Heart right ventricle (tissue), 16 donors: ENCODE measurements around the gene DISC1. TPM values are rescaled to one million over a fixed set of nuclear protein-coding genes. Genes with fewer than 3 reads are reported as not detected.

Experiments
- ATAC-seq, 8 donors: fragments of 200-7000 bp; cut with Tn5 transposase; one replicate each; pipeline ENCODE4 v1.9.1; 2020; ENCODE audit warnings: mild to moderate bottlenecking in 8 of 8, moderate library complexity in 8 of 8, moderate number of reproducible peaks in 1 of 8
- DNase-seq, 2 donors: peaks; one replicate each; pipeline ENCODE4 v3.0.0-alpha.2; 2020
- H3K27ac ChIP-seq, 10 donors: fragments of 200-600 bp; sonication (generic) in 2 of 10; one replicate each; pipeline versions ENCODE4 v1.5.0 to v1.8.0; 2020 to 2022; ENCODE audit warnings: mild to moderate bottlenecking in 3 of 10
- H3K27me3 ChIP-seq, 7 donors: fragments of 200-600 bp; one replicate each; pipeline ENCODE4 v1.8.0; 2021 to 2022; ENCODE audit warnings: mild to moderate bottlenecking in 2 of 7
- H3K36me3 ChIP-seq, 9 donors: fragments of 200-600 bp; sonication (generic) in 1 of 9; one replicate each; pipeline versions ENCODE4 v1.5.0 to v1.8.0; 2020 to 2022; ENCODE audit warnings: mild to moderate bottlenecking in 2 of 9
- H3K4me1 ChIP-seq, 9 donors: fragments of 200-600 bp; sonication (generic) in 1 of 9; one replicate each; pipeline versions ENCODE4 v1.5.0 to v1.8.0; 2020 to 2022; ENCODE audit warnings: mild to moderate bottlenecking in 4 of 9
- H3K4me3 ChIP-seq, 10 donors: fragments of 200-600 bp; sonication (generic) in 2 of 10; one replicate each; pipeline versions ENCODE4 v1.5.0 to v1.8.0; 2020 to 2022; ENCODE audit warnings: mild to moderate bottlenecking in 7 of 10, moderate library complexity in 2 of 10
- H3K9me3 ChIP-seq, 11 donors: fragments of 200-600 bp in 10 of 11; sonication (generic) in 2 of 11; one replicate each; pipeline versions ENCODE4 v1.5.0 to v1.8.0; 2013 to 2022; ENCODE audit warnings: mild to moderate bottlenecking in 2 of 11, control low read depth in 1 of 11, moderate library complexity in 1 of 11
- WGBS, 2 donors: extraction: QIAGEN DNeasy Blood & Tissue Kit; methylation state at CpG; one replicate each; pipeline ENCODE4 v1.1.7; 2013; ENCODE audit warnings: inconsistent platforms in 1 of 2; 5-methylcytosine and 5-hydroxymethylcytosine counted together
- intact Hi-C, 10 donors: fragments of 100-400 bp; cut with DNase I; formaldehyde crosslinking; loops; one replicate each; pipeline versions ENCODE4 v1.11.1 to v1.14.2; 2022
- polyA plus RNA-seq, 2 donors: library from polyadenylated mRNA; stranded (reverse); fragments of 200-250 nt; gene quantifications; one replicate each; pipeline ENCODE4 v1.2.3, GENCODE V29; 2013
- total RNA-seq, 10 donors: library from RNA; stranded (reverse); fragmentation: NEBNext Ultra II Directional in 3 of 10; extraction: Animal tissue kit (Norgen Biotek cat#: 25700) in 3 of 10; gene quantifications; one replicate each; pipeline versions ENCODE4 v1.2.1 to v1.2.4, GENCODE V29; 2021 to 2023
- TF ChIP-seq, protein P1 (sequence below), 9 donors: fragments of 200-600 bp; sonication (generic) in 2 of 9; IDR thresholded peaks; one replicate each; pipeline versions ENCODE4 v1.5.0 to v1.8.0; 2021 to 2022; ENCODE audit warnings: antibody characterized with exemption in 9 of 9, mild to moderate bottlenecking in 5 of 9, moderate library complexity in 1 of 9
- donor health status: Arrhythmogenic right ventricular cardiomyopathy.
- donor health status: ischemic (EF 13 %, LVEDD 7.1; RV severe dilation, severe dysfunction).
- donor health status: healthy with polysubstance abuse.
- donor health status: DM: no; HTN: yes; CAD: no.
- donor health status: DM: no; HTN: no; CAD: no.
- donor health status: ischemic (EF 25% LVEDD 6.9; RV normal size, moderate dysfunction).
- donor health status: ischemic (EF 25% LVEDD 5.7; RV mildly dilated, moderate dysfunction).
- donor health status: healthy.
- donor health status: DM: yes; HTN: yes; CAD: no.
- donor health status: Ischemic cardiomyopathy.
- donor health status: ischemic (EF 35%, LVEDD 5.7; RV mildly dilated, moderate dysfunction).
- donor health status: nonischemic (EF 11% LVEDD 7.7; RV severe dilation, severe dysfunction).
- donor health status: DM: yes; HTN: yes; CAD: no.
- donor health status: PGD.
- donor health status: ischemic (EF 29% LVEDD 5.4; RV normal size, mild dysfunction).
- donor health status: nonischemic (EF 23%, LVEDD 6.1; RV moderate dilation, normal function).

The DISC1 gene
- total and polyA plus RNA-seq, 12 donors, result 1.4 to 6.4 (median 4.0) TPM

DNA sequence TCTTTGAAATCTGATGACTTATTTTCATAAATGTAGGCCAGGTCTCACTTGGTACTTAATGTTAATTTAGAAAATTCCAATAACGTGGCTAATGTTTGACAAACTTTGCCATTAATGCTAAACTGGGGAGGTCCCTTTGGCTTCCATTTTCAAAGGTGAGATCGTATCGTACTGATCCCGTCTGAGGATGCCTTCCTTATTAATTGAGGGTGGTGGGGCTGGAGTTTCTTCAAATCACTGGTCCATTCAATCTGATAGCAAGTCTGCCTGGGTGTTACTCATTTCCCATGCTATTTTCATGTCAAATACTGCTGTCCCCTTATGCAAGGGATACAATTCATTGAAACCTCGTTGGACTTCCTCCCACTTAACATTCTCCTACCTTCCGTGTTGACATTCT lies 327.1 kb downstream of the DISC1 start:
- WGBS, 2 donors, result 88 to 92% methylated on average over 6 of the region's 6 CpGs
- Histone ChIP-seq H3K36me3 (no peaks in the 10 kb centered on the region), H3K27me3 (no peaks in the 10 kb centered on the region), H3K4me1 (peaks cover 0 to 27% (median 9%) of the 10 kb centered on the region in 9 donors), H3K27ac (no peak overlapping the region), H3K4me3 (no peak overlapping the region), H3K9me3 (peaks cover 0 to 8% (median 0%) of the 10 kb centered on the region in 11 donors)
- no peak for ATAC-seq
- intact Hi-C loops, result no loop called here
- TF ChIP-seq, protein P1, sequence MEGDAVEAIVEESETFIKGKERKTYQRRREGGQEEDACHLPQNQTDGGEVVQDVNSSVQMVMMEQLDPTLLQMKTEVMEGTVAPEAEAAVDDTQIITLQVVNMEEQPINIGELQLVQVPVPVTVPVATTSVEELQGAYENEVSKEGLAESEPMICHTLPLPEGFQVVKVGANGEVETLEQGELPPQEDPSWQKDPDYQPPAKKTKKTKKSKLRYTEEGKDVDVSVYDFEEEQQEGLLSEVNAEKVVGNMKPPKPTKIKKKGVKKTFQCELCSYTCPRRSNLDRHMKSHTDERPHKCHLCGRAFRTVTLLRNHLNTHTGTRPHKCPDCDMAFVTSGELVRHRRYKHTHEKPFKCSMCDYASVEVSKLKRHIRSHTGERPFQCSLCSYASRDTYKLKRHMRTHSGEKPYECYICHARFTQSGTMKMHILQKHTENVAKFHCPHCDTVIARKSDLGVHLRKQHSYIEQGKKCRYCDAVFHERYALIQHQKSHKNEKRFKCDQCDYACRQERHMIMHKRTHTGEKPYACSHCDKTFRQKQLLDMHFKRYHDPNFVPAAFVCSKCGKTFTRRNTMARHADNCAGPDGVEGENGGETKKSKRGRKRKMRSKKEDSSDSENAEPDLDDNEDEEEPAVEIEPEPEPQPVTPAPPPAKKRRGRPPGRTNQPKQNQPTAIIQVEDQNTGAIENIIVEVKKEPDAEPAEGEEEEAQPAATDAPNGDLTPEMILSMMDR (IDR thresholded peaks at IDR 0.05), result no peak
- DNase-seq, result no peak

DNA sequence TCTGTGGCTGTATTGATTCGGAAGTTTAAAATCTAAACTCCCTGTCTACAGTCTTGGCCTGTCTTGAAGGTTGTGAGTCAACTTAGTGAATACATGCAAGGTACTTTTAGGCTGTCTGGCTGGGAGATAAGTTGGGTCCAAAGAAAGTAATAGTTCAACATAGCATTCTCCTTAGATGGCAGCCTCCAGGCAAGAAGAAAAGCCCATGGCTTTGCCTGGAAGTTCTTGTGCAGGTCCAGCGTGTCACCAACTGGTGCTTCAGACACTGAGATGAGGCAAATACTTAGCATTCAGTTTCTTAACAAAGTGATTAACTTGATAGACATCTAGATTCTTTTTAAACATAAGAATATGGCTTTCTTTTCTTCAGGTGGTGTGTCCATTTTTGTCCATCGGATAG lies 328.2 kb downstream of the DISC1 start:
- 96 to 97% methylated on average over 3 of the region's 3 CpGs for WGBS, 2 donors
- peaks cover 0 to 7% (median 0%) of the 10 kb centered on the region in 9 donors for H3K36me3 ChIP-seq
- intact Hi-C loops, result no loop called here
- H3K4me1 ChIP-seq, result peaks cover 0 to 19% (median 9%) of the 10 kb centered on the region in 9 donors
- H3K4me3 ChIP-seq, result no peak overlapping the region
- H3K27ac ChIP-seq, result no peak overlapping the region
- H3K9me3 ChIP-seq, result peaks cover 0 to 8% (median 0%) of the 10 kb centered on the region in 11 donors
- TF ChIP-seq, protein P1 (IDR thresholded peaks at IDR 0.05), result no peak
- DNase-seq, result no peak
- no peaks in the 10 kb centered on the region for H3K27me3 ChIP-seq
- ATAC-seq, result no peak

DNA sequence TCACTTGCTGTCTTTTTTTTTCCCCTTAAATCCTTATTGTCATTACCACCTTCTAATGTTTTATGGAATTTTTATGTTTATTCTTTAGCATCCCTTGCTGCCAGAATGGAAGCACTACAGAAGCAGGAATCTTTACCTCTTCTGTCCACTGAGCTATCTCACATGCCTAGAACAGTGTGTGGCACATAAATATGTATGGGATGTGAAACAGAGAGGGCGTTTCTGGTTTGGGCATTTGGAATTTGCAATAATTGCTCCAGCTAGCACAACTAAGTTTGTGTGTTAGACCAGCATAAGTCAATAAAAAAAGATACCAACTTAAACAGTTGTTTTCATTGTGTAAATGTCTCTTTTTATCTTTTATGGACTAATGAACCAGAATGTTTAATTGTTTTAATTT lies 330.8 kb downstream of the DISC1 start:
- DNase-seq (no peak), ATAC-seq (no peak)
- TF ChIP-seq, protein P1 (IDR thresholded peaks at IDR 0.05), result no peak
- H3K4me3 ChIP-seq, result no peak overlapping the region
- intact Hi-C loops, result no loop called here
- H3K4me1 ChIP-seq, result peaks cover 0 to 7% (median 0%) of the 10 kb centered on the region in 9 donors
- peaks cover 0 to 10% (median 0%) of the 10 kb centered on the region in 9 donors for H3K36me3 ChIP-seq
- no peak overlapping the region for H3K27ac ChIP-seq
- 89 to 92% methylated on average over 1 of the region's 1 CpG for WGBS, 2 donors
- H3K9me3 ChIP-seq, result peaks cover 0 to 8% (median 0%) of the 10 kb centered on the region in 11 donors
- H3K27me3 ChIP-seq, result no peaks in the 10 kb centered on the region

DNA sequence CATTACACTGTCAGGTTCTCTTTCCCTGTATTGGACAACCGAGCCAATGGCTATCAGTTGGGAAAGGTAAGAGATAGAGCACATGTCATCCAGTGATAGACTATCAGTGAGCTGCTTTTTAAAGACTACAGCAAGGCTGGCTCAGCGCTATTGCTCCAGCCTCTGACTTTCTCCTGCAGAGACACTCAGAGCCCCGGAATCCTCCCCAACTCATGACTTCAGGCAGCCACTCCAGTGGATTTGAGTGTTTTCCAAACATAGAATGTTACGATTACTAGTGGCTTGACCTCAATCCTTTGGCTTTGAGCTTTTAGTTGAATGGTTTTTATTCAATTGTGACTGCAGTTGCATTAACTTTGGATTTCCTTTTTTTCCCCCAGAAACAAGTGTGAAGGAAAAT lies 331.9 kb downstream of the DISC1 start:
- DNase-seq (no peak), ATAC-seq (no peak)
- 40 to 50% methylated on average over 4 of the region's 4 CpGs for WGBS, 2 donors

More for the DNA sequence above, 331.9 kb downstream of the DISC1 start:
- H3K27me3 ChIP-seq, result no peaks in the 10 kb centered on the region
- intact Hi-C loops, result no loop called here
- H3K36me3 ChIP-seq, result peaks cover 0 to 10% (median 0%) of the 10 kb centered on the region in 9 donors
- H3K27ac ChIP-seq, result no peak overlapping the region
- TF ChIP-seq, protein P1 (IDR thresholded peaks at IDR 0.05), result no peak
- peaks cover 0 to 7% (median 0%) of the 10 kb centered on the region in 9 donors for H3K4me1 ChIP-seq
- H3K4me3 ChIP-seq, result no peak overlapping the region
- peaks cover 0 to 8% (median 0%) of the 10 kb centered on the region in 11 donors for H3K9me3 ChIP-seq
